GM23338 (cell line): Measurements from ENCODE around the gene CPNE1. TPM values are rescaled to one million over a fixed set of nuclear protein-coding genes. Genes with fewer than 3 reads are reported as not detected.

Experiments used
- ATAC-seq: fragments of 200-7000 bp; cut with Tn5 transposase; 3 replicates; pipeline ENCODE4 v1.9.1; 2020
- DNase-seq: peaks from one replicate; pipeline ENCODE4 v3.0.0-alpha.2; 2015; ENCODE audit warnings: low spot score
- H2AFZ ChIP-seq: fragments of 200-600 bp; sonication (generic); 2 replicates; pipeline ENCODE4 v1.8.0; 2016; ENCODE audit warnings: antibody characterized with exemption, mild to moderate bottlenecking, moderate library complexity
- H3F3A ChIP-seq: fragments of 200-600 bp; sonication (generic); replicated peaks from 2 replicates; pipeline ENCODE4 v1.8.0; 2017; ENCODE audit warnings: antibody characterized with exemption, mixed run types, low read depth
- H3K27ac ChIP-seq: fragments of 200-600 bp; sonication (generic); 2 replicates; pipeline ENCODE4 v1.6.1; 2016; ENCODE audit warnings: low read depth
- H3K27me3 ChIP-seq: fragments of 200-600 bp; sonication (generic); 2 replicates; pipeline ENCODE4 v1.8.0; 2016; ENCODE audit warnings: mild to moderate bottlenecking, mixed run types, moderate library complexity; ENCODE audit not compliant: insufficient read depth
- H3K36me3 ChIP-seq: fragments of 200-600 bp; sonication (generic); 2 replicates; pipeline ENCODE4 v1.8.0; 2016; ENCODE audit warnings: mild to moderate bottlenecking; ENCODE audit not compliant: insufficient read depth
- H3K4me1 ChIP-seq: fragments of 200-600 bp; sonication (generic); 2 replicates; pipeline ENCODE4 v1.8.0; 2016; ENCODE audit warnings: mild to moderate bottlenecking, moderate library complexity; ENCODE audit not compliant: insufficient read depth
- H3K4me2 ChIP-seq: fragments of 200-600 bp; sonication (generic); 2 replicates; pipeline ENCODE4 v1.7.1; 2017; ENCODE audit warnings: mixed run types
- H3K4me3 ChIP-seq: fragments of 200-600 bp; sonication (generic); 2 replicates; pipeline ENCODE4 v1.6.1; 2016; ENCODE audit warnings: mixed run types
- H3K79me2 ChIP-seq: fragments of 200-600 bp; sonication (generic); replicated peaks from 2 replicates; pipeline ENCODE4 v1.8.0; 2017; ENCODE audit warnings: mild to moderate bottlenecking; ENCODE audit not compliant: insufficient read depth
- H3K9me2 ChIP-seq: fragments of 200-600 bp; sonication (generic); 2 replicates; pipeline ENCODE4 v1.8.0; 2017; ENCODE audit not compliant: insufficient read depth
- H4K20me1 ChIP-seq: fragments of 200-600 bp; sonication (generic); replicated peaks from 2 replicates; pipeline ENCODE4 v1.8.0; 2017; ENCODE audit warnings: mild to moderate bottlenecking; ENCODE audit not compliant: insufficient read depth
- H3K27ac Mint-ChIP-seq: 2 replicates; pipeline ENCODE4 v1.8.0; 2020; ENCODE audit warnings: inconsistent platforms, mild to moderate bottlenecking, moderate library complexity, mixed read lengths
- H3K27me3 Mint-ChIP-seq: 3 replicates; pipeline ENCODE4 v1.8.0; 2022; ENCODE audit warnings: low read depth, mild to moderate bottlenecking, moderate library complexity, mixed read lengths, inconsistent platforms; ENCODE audit not compliant: insufficient read depth, poor library complexity
- H3K36me3 Mint-ChIP-seq: 3 replicates; pipeline ENCODE4 v1.8.0; 2021; ENCODE audit warnings: low read depth, mild to moderate bottlenecking, inconsistent platforms, moderate library complexity, mixed read lengths
- H3K4me1 Mint-ChIP-seq: 3 replicates; pipeline ENCODE4 v1.8.0; 2020; ENCODE audit warnings: mild to moderate bottlenecking, inconsistent platforms, mixed read lengths
- H3K4me3 Mint-ChIP-seq: 3 replicates; pipeline ENCODE4 v1.8.0; 2021; ENCODE audit warnings: moderate library complexity, mild to moderate bottlenecking, inconsistent platforms, mixed read lengths
- H3K9me3 Mint-ChIP-seq: 3 replicates; pipeline ENCODE4 v1.8.0; 2020; ENCODE audit warnings: moderate library complexity, mild to moderate bottlenecking, inconsistent platforms, mixed read lengths
- CREB1 ChIP-seq: fragments of 250-450 bp; sonication (Bioruptor Pico); IDR thresholded peaks from 2 replicates; pipeline ENCODE4 v1.5.0; 2020; ENCODE audit warnings: low read depth, mild to moderate bottlenecking, moderate library complexity
- CTCF ChIP-seq, 2 experiments: fragments of 200-600 bp in 1 of 2; sonication (generic) in 1 of 2; conservative IDR thresholded peaks; 2 replicates each; pipeline versions ENCODE4 v1.5.1 to v1.6.1; 2016 to 2017; ENCODE audit warnings: antibody characterized with exemption in 2 of 2, low read depth in 2 of 2, mild to moderate bottlenecking in 2 of 2, moderate library complexity in 1 of 2
- EZH2 ChIP-seq: fragments of 200-600 bp; sonication (generic); IDR thresholded peaks from one replicate; pipeline ENCODE4 v1.8.0; 2017; ENCODE audit warnings: antibody characterized with exemption, mild to moderate bottlenecking, low read depth; ENCODE audit not compliant: unreplicated experiment
- NANOG ChIP-seq: IDR thresholded peaks from 2 replicates; pipeline ENCODE4 v1.6.1; 2016; ENCODE audit warnings: antibody characterized with exemption, borderline replicate concordance
- POLR2AphosphoS5 ChIP-seq: IDR thresholded peaks from 2 replicates; pipeline ENCODE4 v1.6.1; 2016; ENCODE audit warnings: antibody characterized with exemption, low read depth
- REST ChIP-seq: IDR thresholded peaks from one replicate; pipeline ENCODE4 v1.6.1; 2018; ENCODE audit warnings: antibody characterized with exemption; ENCODE audit not compliant: unreplicated experiment
- ZNF114 ChIP-seq: fragments of 250-450 bp; sonication (Bioruptor Pico); IDR thresholded peaks from 2 replicates; pipeline ENCODE4 v1.5.0; 2020; ENCODE audit warnings: mild to moderate bottlenecking, moderate library complexity
- ZNF462 ChIP-seq: fragments of 250-450 bp; sonication (Bioruptor Pico); IDR thresholded peaks from 2 replicates; pipeline ENCODE4 v1.5.0; 2020; ENCODE audit warnings: mild to moderate bottlenecking, moderate library complexity
- polyA plus RNA-seq: library from polyadenylated mRNA; unstranded; fragments of >200 nt; fragmentation: Nextera tagmentation; extraction: Ambion mirVana; gene quantifications from 2 replicates; pipeline ENCODE4 v1.2.1, GENCODE V29; 2016
- total RNA-seq: library from RNA; depleted of rRNA; stranded (reverse); fragments of >200 nt; shearing (Covaris generic); gene quantifications from 2 replicates; pipeline ENCODE4 v1.2.3, GENCODE V29; 2014

CPNE1 gene
- total and polyA plus RNA-seq, 2 experiments from 2014 or later: 189 to 196 TPM

- H3K4me2 ChIP-seq: peak overlapping the region; percentile 97
- H3K36me3 Mint-ChIP-seq: no peaks in the 10 kb centered on the region; the same call in 1 of the 3 replicates
- no peak for TF ChIP-seq NANOG
- TF ChIP-seq EZH2: peak; percentile 34
- H3K4me1 Mint-ChIP-seq: peaks cover 18% of the 10 kb centered on the region
- H3K4me3 Mint-ChIP-seq: peak overlapping the region; percentile 80
- no peaks in the 10 kb centered on the region for H3F3A ChIP-seq
- H3K36me3 ChIP-seq: no peaks in the 10 kb centered on the region
- peak overlapping the region; percentile 80 for H3K4me3 ChIP-seq
- no peaks in the 10 kb centered on the region for H4K20me1 ChIP-seq
- peaks cover 4% of the 10 kb centered on the region for H3K4me1 ChIP-seq
- no peaks in the 10 kb centered on the region for H3K79me2 ChIP-seq
- peaks cover 50% of the 10 kb centered on the region for H3K27me3 Mint-ChIP-seq
- peaks cover 48% of the 10 kb centered on the region for H3K27me3 ChIP-seq
- H3K9me3 Mint-ChIP-seq: no peaks in the 10 kb centered on the region; the same call in 2 of the 3 replicates
- DNase-seq: peak; percentile 65
- ATAC-seq: peak; percentile 10
- H3K27ac ChIP-seq: no peak overlapping the region
- H3K27ac Mint-ChIP-seq: no peak overlapping the region
- H2AFZ ChIP-seq: peak overlapping the region; percentile 98
- no peaks in the 10 kb centered on the region for H3K9me2 ChIP-seq
These were observed 64.3 kb downstream of the CPNE1 start for GRCh38 chr20:35600176-35600992.

DNA sequence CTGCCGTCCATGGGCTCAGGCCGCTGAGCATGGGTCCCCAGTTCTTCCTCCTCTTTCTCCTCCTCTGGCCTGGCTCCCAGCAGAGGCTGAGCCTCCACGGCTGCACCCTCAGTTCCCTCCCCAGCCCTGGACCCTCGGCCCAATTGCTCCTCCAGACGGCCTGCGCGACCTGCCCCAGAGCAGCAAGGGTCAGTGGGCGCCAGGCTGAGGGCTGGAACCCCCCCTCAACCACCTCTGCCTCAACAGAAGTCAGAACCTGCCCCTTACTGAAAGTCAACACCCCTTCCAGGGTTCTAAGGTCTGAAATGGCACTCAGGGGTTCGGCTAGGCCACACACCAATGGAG is 65.0 kb downstream of the CPNE1 start:
- H3K36me3 Mint-ChIP-seq: no peaks in the 10 kb centered on the region; the same call in 1 of the 3 replicates
- Histone ChIP-seq H3K4me1 (peaks cover 4% of the 10 kb centered on the region), H3F3A (no peaks in the 10 kb centered on the region), H3K4me3 (no peak overlapping the region), H3K9me2 (no peaks in the 10 kb centered on the region), H3K36me3 (no peaks in the 10 kb centered on the region), H3K27ac (no peak overlapping the region), H3K79me2 (no peaks in the 10 kb centered on the region), H4K20me1 (no peaks in the 10 kb centered on the region), H3K4me2 (no peak overlapping the region), H2AFZ (0 out of 2 replicates have a peak overlapping the region, but pooled peaks have one; percentile 18), H3K27me3 (peaks cover 48% of the 10 kb centered on the region)
- peaks cover 50% of the 10 kb centered on the region for H3K27me3 Mint-ChIP-seq
- no peaks in the 10 kb centered on the region; the same call in 2 of the 3 replicates for H3K9me3 Mint-ChIP-seq
- peaks cover 13% of the 10 kb centered on the region for H3K4me1 Mint-ChIP-seq
- DNase-seq (no peak), ATAC-seq (no peak)
- no peak for TF ChIP-seq ZNF114 (CRISPR knock-in tag)
- no peak for TF ChIP-seq POLR2AphosphoS5
- TF ChIP-seq NANOG: no peak
- no peak for TF ChIP-seq EZH2
- TF ChIP-seq REST: no peak
- no peak for TF ChIP-seq CREB1 (CRISPR knock-in tag)
- TF ChIP-seq ZNF462: no peak
- TF ChIP-seq CTCF (conservative IDR thresholded peaks at IDR 0.05; ENCODE audit: low read depth in 2 of 2): no peak
- H3K27ac Mint-ChIP-seq: no peak overlapping the region
- H3K4me3 Mint-ChIP-seq: no peak overlapping the region
